Measurements from ENCODE around the gene DCST1.
A peak's percentile ranks its signal among the peaks of the same experiment; 100 is the strongest.

Gene DCST1

DNA sequence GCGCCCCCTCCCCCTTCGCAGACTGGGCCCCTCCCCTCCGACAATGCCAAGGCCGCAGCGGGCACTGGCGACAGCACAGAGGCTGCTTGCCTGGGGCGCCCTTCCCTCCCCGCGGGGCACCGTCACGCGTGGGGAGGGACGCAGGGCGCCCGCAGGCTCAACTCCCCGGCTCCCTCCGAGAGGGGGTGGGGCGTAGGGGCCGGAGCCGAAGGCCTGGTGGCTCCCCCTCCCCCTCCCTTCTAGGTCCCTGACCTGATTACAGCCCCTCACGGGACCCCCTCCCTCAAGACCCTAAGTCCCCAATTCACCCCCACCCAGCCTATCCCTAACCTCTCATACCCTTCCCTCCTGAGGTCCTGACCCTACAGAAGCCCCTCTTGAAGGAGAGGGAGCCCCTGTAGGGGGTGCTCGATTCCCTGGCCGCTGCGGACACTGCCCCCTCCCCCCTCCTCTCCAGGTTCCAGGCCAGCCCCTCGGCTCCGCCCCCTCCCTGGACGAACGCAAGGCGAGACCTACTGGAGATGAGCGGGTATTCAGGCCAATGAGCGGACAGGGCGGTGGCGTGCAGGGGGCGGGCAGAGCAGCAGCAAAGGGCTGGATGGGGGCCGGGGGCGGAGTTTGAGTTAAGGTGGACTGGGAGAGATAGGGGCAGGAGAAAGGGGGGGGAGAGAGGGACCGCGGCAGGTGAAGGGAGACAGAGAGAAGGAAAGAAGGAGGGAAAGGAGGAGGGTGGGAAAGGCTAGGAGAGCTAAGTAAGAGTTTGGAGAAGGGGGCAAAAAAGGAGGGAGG lies 31.8 kb upstream of the DCST1 start:
- peak; percentile 98 for DNase-seq (ENCODE audit: low spot score)

DNA sequence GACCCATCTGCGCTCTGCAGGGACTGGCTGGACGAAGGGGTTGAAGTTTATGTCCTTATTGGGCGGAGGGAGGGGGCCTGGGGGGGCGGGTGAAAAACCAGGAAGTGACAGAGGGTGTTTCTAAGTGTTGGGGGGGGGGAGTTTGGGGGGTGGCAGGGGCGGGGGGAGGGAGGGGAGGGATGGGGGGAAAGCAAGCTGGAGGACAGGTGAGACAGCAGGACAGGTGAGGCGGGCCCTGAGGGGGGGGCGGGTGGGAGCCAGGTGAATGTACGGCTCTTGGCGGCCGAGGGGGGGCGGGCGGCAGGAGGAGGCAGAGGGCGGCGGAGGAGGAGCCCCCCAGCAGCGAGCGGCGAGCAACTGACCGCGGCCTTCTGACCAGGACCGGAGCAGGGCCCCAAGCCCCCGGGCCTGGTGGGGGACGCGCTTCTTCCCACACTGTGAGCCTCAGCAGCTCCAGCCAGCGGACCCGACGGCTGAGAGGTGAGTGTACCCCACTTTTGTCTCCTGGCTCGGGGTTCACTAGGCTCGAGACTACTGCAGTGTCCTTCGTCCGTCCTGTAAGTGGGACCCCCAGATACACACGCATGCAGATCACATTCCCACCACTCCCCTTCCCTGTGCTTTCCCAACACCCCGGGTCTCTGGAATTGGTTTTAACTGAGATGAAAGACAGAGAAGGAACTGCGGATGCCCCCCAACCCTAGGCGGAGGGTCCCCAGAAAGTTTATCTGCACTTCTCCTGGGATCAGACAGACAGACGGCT lies 31.0 kb upstream of the DCST1 start, which contains the start of gene ZBTB7B:
Gene ZBTB7B, plus strand, starts transcription at position 339 of the 763 bp plus-strand sequence. CDS start 11,859 bp downstream, outside the sequence.
- peak; percentile 51 for DNase-seq (ENCODE audit: low spot score)

DNA sequence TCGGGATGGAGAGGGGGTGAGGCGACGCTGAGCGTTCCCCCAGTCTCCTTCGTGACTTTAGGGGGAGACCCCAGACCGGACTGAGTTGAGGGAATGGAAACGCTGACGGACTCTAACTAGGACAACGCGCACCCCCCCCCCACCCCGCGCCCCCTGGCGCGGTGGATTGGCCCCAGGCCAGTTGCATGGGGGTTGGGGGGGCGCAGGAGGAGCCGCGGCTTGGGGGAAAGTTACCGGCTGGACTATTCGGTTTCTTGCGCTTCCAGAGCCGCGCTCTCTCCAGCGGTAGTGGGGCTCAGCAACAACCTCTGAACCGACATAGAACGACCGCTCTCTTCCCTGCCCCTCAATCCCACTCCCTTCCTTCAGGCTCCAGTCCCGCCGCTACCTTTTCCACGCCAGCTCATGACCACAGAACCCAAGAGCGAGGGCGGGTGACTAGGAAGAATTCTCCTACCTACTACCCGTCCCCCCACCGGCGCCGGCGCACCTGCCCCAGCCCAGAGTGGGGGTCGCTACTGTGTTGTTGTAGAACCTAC lies 30.3 kb upstream of the DCST1 start:
- DNase-seq (ENCODE audit: low spot score): no peak

DNA sequence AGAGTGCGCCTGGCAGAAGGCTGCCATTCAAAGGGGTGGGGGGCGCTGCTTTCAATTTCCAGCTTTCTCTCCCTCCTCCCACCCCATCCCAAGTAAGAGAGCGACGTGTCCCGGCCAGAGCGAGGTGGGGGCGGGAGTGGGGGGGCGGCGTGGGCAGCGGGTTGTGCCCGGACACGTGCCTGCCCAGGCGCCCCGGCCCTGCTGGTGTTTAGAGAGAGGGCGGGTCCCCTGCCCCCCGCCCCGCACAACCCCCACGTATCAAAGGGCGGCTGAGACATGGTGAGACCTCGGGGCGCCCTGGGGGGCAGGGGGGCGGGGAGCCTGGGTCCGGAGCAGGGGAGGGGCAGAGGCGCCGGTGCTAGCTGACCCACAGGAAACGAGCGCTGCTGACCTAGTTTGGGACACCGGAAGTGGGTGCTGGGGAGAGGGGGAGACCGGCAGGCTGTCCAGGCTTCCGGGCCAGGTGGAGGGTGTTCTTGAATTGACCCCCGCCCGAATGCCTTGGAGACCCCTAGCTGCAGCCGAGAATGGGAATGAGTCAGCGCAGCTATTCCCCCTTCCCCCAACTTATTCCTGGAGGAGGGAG lies 29.8 kb upstream of the DCST1 start:
- DNase-seq (ENCODE audit: low spot score): no peak

DNA sequence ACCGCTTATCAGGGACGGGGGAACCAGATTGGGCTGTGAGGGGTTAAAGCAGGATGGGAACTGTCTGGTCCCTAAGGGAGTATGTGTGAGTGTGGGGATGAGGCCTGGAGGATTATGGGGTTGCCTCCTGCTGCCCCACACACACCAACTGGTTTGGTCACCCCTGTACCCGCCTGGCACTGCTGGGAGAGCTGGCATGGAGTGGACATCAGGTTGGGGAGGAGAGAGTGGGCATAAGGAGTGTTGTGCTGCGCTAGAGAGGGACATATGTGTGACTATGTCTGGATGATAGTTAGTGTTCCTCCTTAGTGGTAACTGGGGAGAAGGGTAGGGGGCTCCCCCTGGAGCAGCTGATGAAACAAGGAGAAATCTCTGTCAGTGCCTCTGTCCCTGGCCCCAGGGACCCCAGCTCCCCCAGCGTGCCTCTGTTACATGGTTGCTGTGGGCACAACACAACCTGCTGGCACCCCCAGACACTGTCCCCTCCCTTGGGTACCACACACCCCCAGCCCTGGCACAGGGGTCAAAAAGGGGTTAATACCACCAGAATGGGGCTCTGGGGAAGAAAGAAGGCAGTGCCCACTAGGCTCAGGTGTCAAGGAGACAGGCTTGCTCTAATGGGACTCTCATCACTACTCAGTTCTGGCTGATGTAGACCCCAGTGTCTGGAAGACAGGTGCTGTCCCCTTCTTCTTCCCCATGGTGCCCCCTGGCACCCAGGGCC lies 29.1 kb upstream of the DCST1 start:
- DNase-seq (ENCODE audit: low spot score): no peak

DNA sequence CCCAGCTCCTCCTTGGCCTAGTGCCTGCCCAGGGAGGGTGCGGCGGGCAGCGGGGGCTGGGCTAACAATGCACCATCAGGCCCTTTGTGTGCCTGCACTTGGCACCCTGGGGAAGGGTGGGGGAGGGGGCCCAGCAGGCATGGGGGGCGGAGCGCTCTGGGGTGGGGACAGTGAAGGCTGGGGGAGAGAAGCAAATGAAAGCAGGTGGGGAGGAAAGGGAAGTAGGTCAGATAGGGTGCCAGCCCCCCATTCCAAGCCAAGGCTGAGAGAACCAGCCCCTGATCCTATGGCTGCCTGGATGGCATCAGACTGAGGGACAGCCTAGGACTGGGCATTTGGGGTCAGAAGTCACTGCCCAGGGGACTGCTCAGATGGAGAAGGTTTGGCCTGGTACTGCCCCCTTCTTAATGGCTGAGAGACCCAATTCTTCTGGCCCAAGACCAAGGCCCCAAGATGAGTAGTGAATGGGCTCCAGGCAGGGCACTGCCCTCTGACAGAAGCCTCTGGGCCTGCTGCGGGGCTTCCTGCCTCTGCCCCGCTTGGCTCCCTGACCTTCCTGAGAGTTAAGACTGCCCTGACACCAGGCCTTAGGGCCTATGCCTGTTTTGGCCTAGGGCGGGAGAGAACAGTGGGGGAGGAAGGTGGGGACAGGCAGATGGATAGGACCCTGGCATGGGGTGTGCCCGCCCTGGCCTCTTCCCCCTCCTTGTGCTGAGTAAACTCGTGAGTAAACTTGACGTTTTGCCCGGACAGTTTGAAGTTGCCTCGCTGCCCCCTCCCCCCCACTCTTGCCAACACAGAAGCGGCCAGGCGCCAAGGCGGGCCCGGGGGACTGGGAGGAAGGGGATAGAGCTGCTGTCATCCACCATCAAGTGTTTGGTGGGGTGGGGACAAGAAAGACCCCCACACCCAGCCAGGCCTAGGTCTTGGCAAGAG lies 28.3 kb upstream of the DCST1 start:
- DNase-seq (ENCODE audit: low spot score): no peak

DNA sequence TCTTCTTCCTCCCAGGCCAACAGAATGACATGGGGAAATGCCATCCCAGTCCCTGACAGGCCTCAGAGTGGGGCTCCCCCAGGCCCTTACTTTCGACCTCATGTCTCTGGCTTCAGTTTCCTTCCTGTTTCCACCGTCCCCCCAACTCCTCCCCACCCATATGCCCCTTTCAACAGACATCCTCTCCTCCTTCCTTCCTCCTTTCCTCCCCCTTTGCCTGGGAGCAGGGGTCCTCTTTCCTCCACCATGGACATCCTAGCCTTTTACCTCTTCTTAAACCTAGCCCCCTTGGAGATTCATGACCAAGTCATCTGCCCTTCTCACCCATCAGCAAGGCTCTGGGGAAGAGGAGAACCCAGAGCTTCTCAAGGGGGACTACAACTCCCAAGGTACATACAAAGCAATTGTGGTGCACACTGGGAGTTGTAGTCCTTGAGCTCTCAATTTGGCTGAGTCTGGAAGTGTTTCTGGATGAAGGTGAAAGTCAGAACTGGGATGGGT lies 27.0 kb upstream of the DCST1 start:
- peak; percentile 54 for DNase-seq (ENCODE audit: low spot score)

DNA sequence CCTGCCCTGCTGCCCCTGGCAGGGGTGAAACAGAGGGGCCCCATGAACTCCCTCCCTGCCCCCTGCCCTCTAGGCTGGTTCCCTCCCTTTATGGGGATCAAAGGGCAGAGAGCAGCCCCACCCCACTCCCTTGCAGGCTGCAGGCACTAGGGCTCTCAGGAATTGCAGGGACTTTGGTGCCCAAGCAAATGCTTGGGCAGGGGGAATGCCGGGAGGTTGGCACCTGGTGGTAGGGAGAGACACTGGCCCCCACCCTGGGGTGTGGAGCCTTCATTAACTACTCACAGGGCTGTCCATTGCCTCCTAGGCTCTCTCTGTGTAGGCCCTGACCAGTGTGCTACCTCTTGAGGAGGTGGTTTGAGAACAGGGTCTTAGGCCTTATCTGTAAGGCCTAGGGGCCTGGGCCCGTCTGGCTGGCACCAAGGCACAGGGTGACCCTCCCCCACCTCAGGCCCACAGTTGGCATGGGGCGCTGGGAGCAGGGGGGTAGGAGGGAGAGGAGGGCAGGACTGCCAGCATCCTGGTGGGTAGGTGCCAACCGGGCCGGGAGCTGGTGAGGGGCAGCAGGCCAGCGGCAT lies 26.3 kb upstream of the DCST1 start:
- DNase-seq (ENCODE audit: low spot score): no peak

DNA sequence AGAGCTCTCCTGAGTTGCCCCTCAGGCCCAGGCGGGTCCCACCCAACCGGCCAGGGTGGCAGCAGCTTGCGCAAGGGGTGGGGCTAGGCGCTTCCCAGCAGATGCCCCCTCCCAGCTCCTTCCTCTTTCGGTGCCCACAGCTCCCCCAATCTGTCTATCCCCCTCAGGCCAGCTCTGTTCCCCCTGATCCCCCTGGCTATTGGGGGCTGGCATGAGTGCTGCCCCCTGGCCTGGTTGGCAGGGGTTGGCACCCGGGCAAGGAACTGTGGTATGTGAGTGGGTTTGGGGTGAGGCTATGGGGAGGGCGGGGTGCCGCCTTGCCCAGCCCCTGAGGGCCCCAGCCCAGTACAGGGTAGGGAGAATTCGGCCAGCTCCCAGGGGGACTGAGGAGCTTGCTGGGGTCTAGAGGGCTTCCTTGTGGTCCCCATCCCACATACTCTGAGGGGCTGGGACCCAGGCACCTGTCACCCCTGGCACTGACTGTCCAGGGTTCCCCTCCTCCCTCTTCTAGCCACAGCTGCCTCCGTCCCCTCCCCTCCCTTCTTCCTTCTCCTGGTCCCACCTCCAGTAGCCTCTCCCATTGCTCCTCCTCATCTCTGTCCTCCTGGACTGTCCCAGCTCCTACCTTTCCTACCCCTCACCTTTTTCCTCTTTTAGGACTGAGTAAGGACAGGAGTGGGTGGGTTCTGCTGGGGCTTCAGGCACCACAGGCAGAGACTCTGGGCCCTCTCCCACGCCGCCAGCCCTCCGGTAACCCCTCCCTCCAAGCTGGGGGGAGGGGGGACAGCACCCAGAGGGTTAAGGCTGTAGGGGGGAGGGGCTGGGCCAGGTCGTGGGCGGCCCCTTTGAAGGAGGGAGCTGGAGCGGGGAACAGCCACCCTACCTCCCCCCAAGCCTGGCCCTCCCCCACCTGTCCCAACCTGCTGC lies 25.3 kb upstream of the DCST1 start:
- DNase-seq (ENCODE audit: low spot score): peak; percentile 49

DNA sequence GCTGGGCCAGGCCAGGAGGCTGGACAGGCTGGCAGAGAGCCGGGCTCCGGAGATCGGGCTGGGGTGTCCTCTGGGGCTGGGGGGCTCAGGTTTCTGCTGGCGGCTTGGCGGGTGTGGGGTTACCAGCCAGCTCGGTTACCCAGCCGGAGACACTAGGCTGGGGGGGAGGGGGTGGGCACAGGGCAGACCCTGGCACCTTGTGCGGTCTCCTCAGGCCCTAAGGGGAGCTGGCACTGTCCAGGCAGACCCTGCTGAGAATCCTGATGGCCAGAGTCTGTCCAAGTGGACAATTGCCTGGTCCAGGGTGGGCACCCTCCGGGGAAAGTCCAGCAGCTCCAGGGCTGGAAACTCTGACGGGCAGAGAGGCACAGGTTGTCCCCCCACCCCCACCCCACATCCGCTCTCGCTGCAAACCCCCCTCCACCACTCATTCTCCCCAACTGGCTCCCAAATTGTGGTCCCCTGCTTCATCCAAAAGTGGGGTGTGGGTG lies 24.4 kb upstream of the DCST1 start:
- no peak for DNase-seq (ENCODE audit: low spot score)

DNA sequence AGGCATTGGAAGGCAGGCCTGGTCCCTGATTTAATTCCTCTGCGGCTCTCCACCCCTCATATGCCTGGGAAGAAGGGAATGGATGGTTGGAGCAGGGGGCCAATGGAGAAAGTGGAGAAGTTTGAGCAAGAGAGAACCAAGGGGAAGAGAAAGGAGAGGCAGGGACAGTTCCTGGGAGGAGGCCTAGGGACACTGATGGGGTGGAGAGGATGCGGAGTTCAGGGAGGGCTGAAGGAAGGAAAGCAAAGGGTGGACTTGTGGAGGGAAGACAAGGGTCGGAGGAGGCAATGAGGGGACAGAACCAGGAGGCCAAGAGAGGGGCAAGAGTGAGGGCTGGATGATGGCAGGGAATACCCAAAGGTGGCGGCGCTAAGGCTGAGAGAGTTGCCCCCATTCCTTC lies 23.9 kb upstream of the DCST1 start:
- DNase-seq (ENCODE audit: low spot score): no peak

DNA sequence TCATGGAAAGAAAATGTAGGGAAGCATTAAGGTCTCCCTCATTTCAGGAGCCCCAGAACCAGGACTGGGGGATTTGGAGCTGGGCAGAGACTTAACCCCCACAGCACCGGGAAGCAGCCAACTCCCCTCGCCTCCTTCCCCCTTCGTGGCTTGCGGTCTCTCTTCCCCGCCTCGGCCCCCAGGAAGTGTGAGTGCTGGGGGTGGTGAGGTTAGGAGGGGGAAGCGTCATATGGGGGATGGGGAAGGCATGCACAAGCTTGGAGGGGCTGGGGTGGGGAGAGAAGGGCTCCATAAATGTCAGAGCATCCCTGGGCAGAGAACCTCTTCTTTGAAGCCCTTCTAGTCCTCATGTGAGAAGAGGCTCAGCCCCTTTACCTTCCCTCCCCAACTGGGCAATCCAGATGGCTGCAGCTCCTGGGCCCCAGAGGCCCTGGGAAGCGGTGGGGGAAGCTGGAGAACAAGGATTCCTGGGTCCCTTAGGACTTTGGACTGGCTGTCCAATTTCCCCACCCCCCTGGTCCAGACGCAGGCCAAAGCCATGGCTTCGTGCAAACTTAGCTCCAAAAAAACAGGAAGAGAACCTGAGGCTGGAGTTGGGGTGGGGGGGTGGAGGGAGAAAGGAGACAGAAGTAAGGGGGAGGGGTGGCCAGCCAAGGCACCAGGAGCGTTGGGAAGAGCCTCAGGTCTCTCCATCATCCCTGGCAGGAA lies 23.3 kb upstream of the DCST1 start:
- DNase-seq (ENCODE audit: low spot score): peak; percentile 50

DNA sequence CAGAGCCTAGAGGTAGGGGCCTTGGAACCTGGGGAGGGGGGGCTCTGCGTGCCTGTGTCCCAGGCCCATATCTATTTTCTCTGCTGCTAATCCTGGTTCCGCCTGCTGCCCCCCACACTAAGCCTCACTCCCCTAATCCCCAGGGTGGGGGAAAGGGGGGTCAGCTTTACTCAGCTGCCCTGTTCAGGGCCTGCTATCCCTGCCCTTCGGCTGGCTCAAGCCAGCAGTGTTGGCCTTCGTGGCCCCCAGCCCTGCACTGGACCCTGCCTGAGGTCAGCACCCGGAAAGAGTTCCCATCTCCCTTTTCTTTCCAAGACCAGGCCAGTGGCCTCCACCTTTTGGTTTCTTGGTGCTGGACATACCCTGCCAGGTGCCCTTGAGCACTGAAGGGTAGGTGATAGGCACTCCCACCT lies 22.6 kb upstream of the DCST1 start:
- no peak for DNase-seq (ENCODE audit: low spot score)

DNA sequence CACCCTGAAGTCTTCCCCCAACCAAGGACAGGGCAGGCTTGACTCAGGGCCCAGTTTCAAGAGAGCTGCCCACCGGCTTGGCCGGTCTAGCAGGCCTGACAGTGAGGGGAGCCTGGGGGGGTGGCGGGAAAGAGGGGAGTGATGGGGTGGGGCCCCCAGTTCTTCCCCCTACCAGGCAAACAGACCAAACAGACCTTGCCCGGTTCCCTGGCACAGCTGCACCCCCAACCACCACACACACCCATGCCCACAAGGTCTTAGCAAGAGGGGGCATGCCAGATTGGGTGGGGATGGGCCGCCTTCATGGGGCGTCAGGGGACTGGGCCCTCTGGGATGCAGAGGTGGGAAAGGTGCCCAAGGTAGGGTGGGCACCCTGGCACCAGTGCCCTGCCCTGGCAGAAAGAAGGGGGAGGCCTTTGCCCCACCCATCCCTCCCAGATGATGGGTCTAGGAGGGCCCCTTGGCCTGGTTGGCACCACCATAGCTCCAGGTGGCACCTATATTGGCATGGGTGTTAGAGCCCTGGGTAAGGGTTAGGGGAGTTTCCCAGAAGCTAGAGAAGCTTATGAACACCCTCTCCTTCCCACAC lies 22.1 kb upstream of the DCST1 start:
- no peak for DNase-seq (ENCODE audit: low spot score)

DNA sequence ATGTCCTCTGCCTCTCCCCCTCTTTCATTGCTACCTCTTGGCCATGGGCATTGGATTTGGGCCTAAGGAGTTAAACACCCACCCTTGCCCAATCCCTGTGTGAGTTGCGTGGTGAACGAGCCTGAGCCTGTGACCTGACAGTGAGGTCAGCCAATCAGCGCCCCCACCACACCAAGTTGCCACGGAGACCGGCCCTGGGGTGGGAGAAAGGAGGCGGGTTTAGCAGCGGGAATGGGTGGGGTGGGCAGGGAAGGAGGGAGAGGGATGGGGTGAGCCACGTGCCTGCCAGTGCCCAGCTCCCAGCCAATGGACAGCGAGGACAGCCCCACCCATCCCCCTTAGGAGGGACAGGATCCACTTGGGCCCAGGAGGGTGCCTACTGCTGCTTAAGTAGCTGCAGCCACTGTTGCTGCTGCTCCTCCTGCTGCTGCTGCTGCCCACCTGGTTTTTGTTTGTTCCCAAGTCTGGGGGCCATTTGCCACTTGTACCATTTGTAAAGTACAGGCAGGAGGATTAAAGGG lies 21.5 kb upstream of the DCST1 start:
- DNase-seq (ENCODE audit: low spot score): peak; percentile 19

DNA sequence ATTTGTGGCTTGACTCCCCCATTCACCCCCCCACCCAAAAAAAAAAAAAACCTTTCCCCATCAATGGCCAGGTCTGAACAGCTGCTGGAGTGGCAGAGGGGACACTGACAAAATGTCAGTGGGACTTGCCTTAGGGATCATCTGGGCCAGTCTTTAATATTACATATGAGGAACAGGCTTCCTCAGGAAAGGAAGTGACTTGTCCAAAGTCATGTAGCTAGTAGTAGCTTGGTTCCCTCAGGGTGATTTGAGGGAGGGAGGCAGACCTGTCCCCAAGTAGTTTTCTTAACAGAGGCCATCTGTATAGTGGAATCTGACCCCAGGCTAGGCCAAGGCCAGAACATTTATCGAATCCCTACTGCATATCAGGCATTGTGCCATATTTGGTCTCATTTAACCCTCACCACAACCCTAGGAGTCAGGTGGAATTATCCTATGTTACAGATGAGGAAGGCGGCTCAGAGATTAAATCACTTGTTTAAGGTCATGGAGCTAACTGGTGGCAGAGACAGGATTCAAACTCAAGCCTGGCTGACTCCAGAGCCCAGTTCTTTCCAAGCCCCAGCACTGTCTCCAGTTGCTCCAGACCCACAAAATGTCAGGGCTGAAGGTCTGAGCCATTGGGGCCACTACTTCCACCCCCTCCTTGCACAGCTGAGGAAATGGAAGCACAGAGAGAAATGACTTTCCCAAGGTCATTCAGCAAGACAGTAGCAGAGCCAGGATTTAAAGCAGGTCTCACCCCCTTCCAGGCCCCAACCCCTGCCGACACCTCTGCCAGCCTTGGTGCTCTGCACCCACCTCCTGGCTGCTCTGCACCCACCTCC lies 20.6 kb upstream of the DCST1 start:
- no peak for DNase-seq (ENCODE audit: low spot score)

DNA sequence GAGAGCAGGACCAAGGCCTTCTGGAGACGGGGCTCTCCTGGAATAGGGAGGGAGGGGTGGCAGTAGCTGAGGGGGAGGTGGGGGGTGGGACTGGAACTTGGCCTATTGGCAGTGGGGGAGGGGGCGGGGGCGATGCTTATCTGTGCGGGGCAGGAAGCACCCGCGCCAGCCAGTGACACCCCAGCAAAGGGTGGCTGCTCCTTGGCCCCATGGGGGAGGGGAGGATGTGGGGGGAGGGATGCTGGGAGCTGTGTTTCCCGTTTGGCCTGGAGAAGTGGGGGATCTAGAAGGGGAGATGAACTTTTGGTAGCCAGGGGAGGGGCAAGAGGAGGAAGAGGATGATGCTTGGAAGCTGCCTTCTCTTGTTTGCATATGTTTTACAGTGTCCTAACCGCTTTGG lies 20.0 kb upstream of the DCST1 start:
- peak; percentile 67 for DNase-seq (ENCODE audit: low spot score)
